Measurements from ENCODE around the gene EPHA1. TPM values are rescaled to one million over a fixed set of nuclear protein-coding genes. Genes with fewer than 3 reads are reported as not detected.

Gene EPHA1
- total RNA-seq, 4 donors from 2014 or later: 0.17 to 0.23 TPM; not detected in 2

GRCh38 chr7:143351574-143351973, 57.1 kb downstream of the EPHA1 start:
- Histone ChIP-seq H3K27ac (replicated peaks in 1 of 4) (no peak overlapping the region), H3K27me3 (peaks cover 0 to 26% (median 0%) of the 10 kb centered on the region in 4 donors), H3K4me3 (no peak overlapping the region), H3K9me3 (no peaks in the 10 kb centered on the region), H3K36me3 (no peaks in the 10 kb centered on the region), H3K4me1 (no peaks in the 10 kb centered on the region)
- intact Hi-C loops (cut with DNase I): no loop called here
- no peak for DNase-seq (ENCODE audit: extremely low spot score)
- TF ChIP-seq POLR2A (IDR thresholded peaks at IDR 0.05; ENCODE audit: low read depth): no peak
- TF ChIP-seq POLR2AphosphoS5 (IDR thresholded peaks at IDR 0.05): no peak
- TF ChIP-seq EP300 (IDR thresholded peaks at IDR 0.05): no peak
- TF ChIP-seq, protein P1, sequence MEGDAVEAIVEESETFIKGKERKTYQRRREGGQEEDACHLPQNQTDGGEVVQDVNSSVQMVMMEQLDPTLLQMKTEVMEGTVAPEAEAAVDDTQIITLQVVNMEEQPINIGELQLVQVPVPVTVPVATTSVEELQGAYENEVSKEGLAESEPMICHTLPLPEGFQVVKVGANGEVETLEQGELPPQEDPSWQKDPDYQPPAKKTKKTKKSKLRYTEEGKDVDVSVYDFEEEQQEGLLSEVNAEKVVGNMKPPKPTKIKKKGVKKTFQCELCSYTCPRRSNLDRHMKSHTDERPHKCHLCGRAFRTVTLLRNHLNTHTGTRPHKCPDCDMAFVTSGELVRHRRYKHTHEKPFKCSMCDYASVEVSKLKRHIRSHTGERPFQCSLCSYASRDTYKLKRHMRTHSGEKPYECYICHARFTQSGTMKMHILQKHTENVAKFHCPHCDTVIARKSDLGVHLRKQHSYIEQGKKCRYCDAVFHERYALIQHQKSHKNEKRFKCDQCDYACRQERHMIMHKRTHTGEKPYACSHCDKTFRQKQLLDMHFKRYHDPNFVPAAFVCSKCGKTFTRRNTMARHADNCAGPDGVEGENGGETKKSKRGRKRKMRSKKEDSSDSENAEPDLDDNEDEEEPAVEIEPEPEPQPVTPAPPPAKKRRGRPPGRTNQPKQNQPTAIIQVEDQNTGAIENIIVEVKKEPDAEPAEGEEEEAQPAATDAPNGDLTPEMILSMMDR (IDR thresholded peaks at IDR 0.05): no peak
- 90% methylated on average over 5 of the region's 9 CpGs for WGBS

DNA sequence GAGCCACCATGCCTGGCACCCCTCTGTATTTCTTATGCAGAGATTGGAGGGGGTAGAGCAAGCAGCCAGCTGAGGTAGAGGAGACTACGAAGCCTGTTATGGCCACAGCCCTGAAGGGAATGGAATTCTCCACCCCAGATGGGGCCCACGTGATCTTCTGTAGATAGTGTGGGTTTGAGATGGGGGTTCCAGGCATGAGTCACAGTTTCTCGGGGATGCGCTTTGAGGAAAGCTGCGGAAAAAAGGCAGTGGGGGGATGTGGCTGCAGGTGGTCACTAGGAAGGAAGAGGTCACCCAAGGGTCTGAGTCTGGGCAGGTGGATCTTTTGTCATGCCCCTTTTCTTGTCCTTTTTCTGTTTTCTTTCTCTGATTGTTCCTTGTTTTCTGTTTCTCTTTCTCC, 57.6 kb downstream of the EPHA1 start:
- Histone ChIP-seq H3K27ac (replicated peaks in 1 of 4) (no peak overlapping the region), H3K4me1 (no peaks in the 10 kb centered on the region), H3K4me3 (no peak overlapping the region), H3K36me3 (no peaks in the 10 kb centered on the region), H3K9me3 (no peaks in the 10 kb centered on the region), H3K27me3 (peaks cover 0 to 31% (median under 1%) of the 10 kb centered on the region in 4 donors)
- WGBS: 73% methylated on average over 5 of the region's 5 CpGs
- intact Hi-C loops (cut with DNase I): no loop called here
- TF ChIP-seq POLR2AphosphoS5 (IDR thresholded peaks at IDR 0.05) (no peak), POLR2A (IDR thresholded peaks at IDR 0.05; ENCODE audit: low read depth) (no peak)
- TF ChIP-seq, protein P1 (IDR thresholded peaks at IDR 0.05): no peak
- DNase-seq (ENCODE audit: extremely low spot score): no peak

DNA sequence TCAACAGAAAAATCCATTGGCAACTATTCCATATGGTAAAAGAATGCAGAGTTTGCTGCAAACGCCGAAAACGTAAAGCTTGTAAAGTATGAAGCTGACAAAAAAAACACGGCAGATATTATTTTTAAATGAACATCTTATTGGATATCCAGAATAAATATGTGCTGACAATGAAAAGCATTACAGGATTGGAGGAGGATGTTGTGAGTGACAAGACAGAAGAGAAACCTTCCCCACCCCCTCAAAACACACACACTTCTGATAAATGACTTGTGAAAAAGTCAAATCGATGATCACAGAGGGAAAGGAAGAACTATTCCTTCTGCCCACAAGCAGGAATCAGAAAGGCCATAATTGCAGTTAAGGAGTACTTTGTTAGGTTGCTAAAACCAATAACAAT, 60.7 kb downstream of the EPHA1 start:
- WGBS: 58% methylated on average over 5 of the region's 5 CpGs
- Histone ChIP-seq H3K4me3 (no peak overlapping the region), H3K36me3 (no peaks in the 10 kb centered on the region), H3K27me3 (peaks cover 0 to 45% (median 5%) of the 10 kb centered on the region in 4 donors), H3K9me3 (no peaks in the 10 kb centered on the region), H3K27ac (replicated peaks in 1 of 4) (no peak overlapping the region), H3K4me1 (peaks cover 0 to 8% (median 6%) of the 10 kb centered on the region in 4 donors)
- no peak for DNase-seq (ENCODE audit: extremely low spot score)
- TF ChIP-seq POLR2AphosphoS5 (IDR thresholded peaks at IDR 0.05): no peak
- TF ChIP-seq POLR2A (IDR thresholded peaks at IDR 0.05; ENCODE audit: low read depth): no peak
- no peak for TF ChIP-seq EP300 (IDR thresholded peaks at IDR 0.05)
- TF ChIP-seq, protein P1 (IDR thresholded peaks at IDR 0.05): no peak
- intact Hi-C loops (cut with DNase I): no loop called here

GRCh38 chr7:143346018-143346417, 62.6 kb downstream of the EPHA1 start:
- Histone ChIP-seq H3K36me3 (no peaks in the 10 kb centered on the region), H3K27me3 (peaks cover 0 to 38% (median 5%) of the 10 kb centered on the region in 4 donors), H3K4me1 (peaks cover 0 to 8% (median 6%) of the 10 kb centered on the region in 4 donors), H3K9me3 (no peaks in the 10 kb centered on the region), H3K4me3 (no peak overlapping the region), H3K27ac (replicated peaks in 1 of 4) (no peak overlapping the region)
- intact Hi-C loops (cut with DNase I): no loop called here
- 79% methylated on average over 4 of the region's 4 CpGs for WGBS
- TF ChIP-seq, protein P1 (IDR thresholded peaks at IDR 0.05): no peak
- TF ChIP-seq POLR2A (IDR thresholded peaks at IDR 0.05; ENCODE audit: low read depth) (no peak), EP300 (IDR thresholded peaks at IDR 0.05) (no peak), POLR2AphosphoS5 (IDR thresholded peaks at IDR 0.05) (no peak)
- no peak for DNase-seq (ENCODE audit: extremely low spot score)

DNA sequence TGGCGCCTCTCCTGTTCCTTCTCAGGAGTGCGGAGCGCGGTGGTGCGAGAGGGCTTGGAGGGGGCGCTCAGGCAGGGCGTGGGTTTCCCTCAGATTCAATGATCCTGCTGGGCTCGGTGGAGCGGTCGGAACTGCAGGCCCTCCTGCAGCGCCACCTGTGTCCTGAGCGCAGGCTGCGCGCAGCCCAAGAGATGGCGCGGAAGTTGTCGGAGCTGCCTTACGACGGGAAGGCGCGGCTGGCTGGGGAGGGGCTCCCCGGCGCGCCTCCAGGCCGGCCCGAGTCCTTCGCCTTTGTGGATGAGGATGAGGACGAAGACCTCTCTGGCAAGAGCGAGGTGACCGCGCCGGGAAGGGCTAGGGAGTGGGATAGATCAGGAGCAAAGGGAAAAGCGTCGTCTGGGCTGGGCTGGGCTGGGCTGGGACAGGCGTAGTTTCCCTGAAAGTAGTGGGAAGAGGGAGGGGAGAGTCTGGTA, 63.2 kb downstream of the EPHA1 start:
- 10% methylated on average over 27 of the region's 35 CpGs for WGBS
- peaks cover 0 to 8% (median 6%) of the 10 kb centered on the region in 4 donors for H3K4me1 ChIP-seq
- H3K9me3 ChIP-seq: no peaks in the 10 kb centered on the region
- no peak for DNase-seq (ENCODE audit: extremely low spot score)
- intact Hi-C loops (cut with DNase I): no loop called here
- no peaks in the 10 kb centered on the region for H3K36me3 ChIP-seq
- no peak for TF ChIP-seq POLR2AphosphoS5 (IDR thresholded peaks at IDR 0.05)
- TF ChIP-seq POLR2A (IDR thresholded peaks at IDR 0.05; ENCODE audit: low read depth): no peak
- TF ChIP-seq, protein P1 (IDR thresholded peaks at IDR 0.05): peak; percentile 22 to 40 (median 26)
- TF ChIP-seq EP300 (IDR thresholded peaks at IDR 0.05): no peak
- H3K27me3 ChIP-seq: peaks cover 0 to 38% (median 5%) of the 10 kb centered on the region in 4 donors
- H3K27ac ChIP-seq (replicated peaks in 1 of 4): no peak overlapping the region
- H3K4me3 ChIP-seq: peak overlapping the region; percentile 11 to 24 (median 22)
